Activated CD4-positive, alpha-beta T cell treated with anti-CD3 and anti-CD28 coated beads, Interleukin-2, amount 10 ng/mL, durations not matched to agents 24 days and 14 days (primary cell): ENCODE data around the gene PTPRK. TPM values are rescaled to one million over a fixed set of nuclear protein-coding genes. Genes with fewer than 3 reads are reported as not detected.

Experiments
- DNase-seq: peaks from one replicate; pipeline ENCODE4 v3.0.0; 2022
- H3K27ac Mint-ChIP-seq: one replicate; pipeline ENCODE4 v1.8.0; 2022; ENCODE audit warnings: mild to moderate bottlenecking, mixed read lengths
- H3K27me3 Mint-ChIP-seq: one replicate; pipeline ENCODE4 v1.8.0; 2022; ENCODE audit warnings: mixed read lengths
- H3K36me3 Mint-ChIP-seq: one replicate; pipeline ENCODE4 v1.8.0; 2022; ENCODE audit warnings: low read depth, mild to moderate bottlenecking, mixed read lengths
- H3K4me1 Mint-ChIP-seq: one replicate; pipeline ENCODE4 v1.8.0; 2021; ENCODE audit warnings: mixed read lengths
- H3K4me3 Mint-ChIP-seq: one replicate; pipeline ENCODE4 v1.8.0; 2022; ENCODE audit warnings: mild to moderate bottlenecking, moderate library complexity, mixed read lengths
- H3K9me3 Mint-ChIP-seq: one replicate; pipeline ENCODE4 v1.8.0; 2021; ENCODE audit warnings: mixed read lengths
- intact Hi-C: fragments of 100-400 bp; cut with micrococcal nuclease; formaldehyde crosslinking; loops from one replicate; pipeline ENCODE4 v1.15.1; 2023
- total RNA-seq: library from RNA; stranded (reverse); gene quantifications from 2 replicates; pipeline ENCODE4 v1.2.3, GENCODE V29; 2022

Gene PTPRK
- total RNA-seq, 1 donor from 2014 or later: 3.6 TPM

- intact Hi-C loops: no loop called here
- Mint-ChIP-seq H3K27me3 (no peaks in the 10 kb centered on the region), H3K4me1 (no peaks in the 10 kb centered on the region), H3K4me3 (no peak overlapping the region), H3K9me3 (no peaks in the 10 kb centered on the region), H3K36me3 (no peaks in the 10 kb centered on the region), H3K27ac (no peak overlapping the region)
- DNase-seq: no peak
Measured at GRCh38 chr6:128364766-128365519, 155.5 kb downstream of the PTPRK start.

- no peak for DNase-seq
- Mint-ChIP-seq H3K9me3 (no peaks in the 10 kb centered on the region), H3K4me3 (no peak overlapping the region), H3K27me3 (no peaks in the 10 kb centered on the region), H3K4me1 (no peaks in the 10 kb centered on the region), H3K36me3 (no peaks in the 10 kb centered on the region), H3K27ac (no peak overlapping the region)
- intact Hi-C loops: no loop called here
Measured at GRCh38 chr6:128363020-128363813, 157.2 kb downstream of the PTPRK start.

DNA sequence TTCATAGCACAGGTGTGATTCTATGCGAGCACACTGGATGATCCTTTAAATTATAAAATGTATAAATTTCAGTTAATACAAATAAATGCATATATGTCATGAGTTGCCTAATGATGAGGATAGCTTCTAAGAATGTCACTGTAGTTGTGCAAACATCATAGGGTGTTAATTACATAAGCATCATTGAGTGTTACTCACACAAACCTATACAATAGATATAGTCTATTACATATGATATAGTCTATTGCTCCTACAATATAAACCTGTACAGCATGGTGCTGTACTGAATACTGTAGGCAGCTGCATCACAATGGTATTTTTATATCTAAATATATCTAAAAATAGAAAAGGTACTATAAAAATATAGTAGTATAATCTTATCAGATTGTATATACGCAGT, 159.0 kb downstream of the PTPRK start:
- no peaks in the 10 kb centered on the region for H3K36me3 Mint-ChIP-seq
- H3K9me3 Mint-ChIP-seq: no peaks in the 10 kb centered on the region
- H3K27me3 Mint-ChIP-seq: peaks cover 1% of the 10 kb centered on the region
- H3K4me1 Mint-ChIP-seq: no peaks in the 10 kb centered on the region
- no peak for DNase-seq
- H3K4me3 Mint-ChIP-seq: no peak overlapping the region
- intact Hi-C loops: no loop called here
- H3K27ac Mint-ChIP-seq: no peak overlapping the region

GRCh38 chr6:128358244-128358776, 162.1 kb downstream of the PTPRK start:
- H3K4me1 Mint-ChIP-seq: no peaks in the 10 kb centered on the region
- no peak overlapping the region for H3K27ac Mint-ChIP-seq
- H3K9me3 Mint-ChIP-seq: no peaks in the 10 kb centered on the region
- intact Hi-C loops: no loop called here
- H3K4me3 Mint-ChIP-seq: no peak overlapping the region
- peaks cover 1% of the 10 kb centered on the region for H3K27me3 Mint-ChIP-seq
- no peaks in the 10 kb centered on the region for H3K36me3 Mint-ChIP-seq
- no peak for DNase-seq

DNA sequence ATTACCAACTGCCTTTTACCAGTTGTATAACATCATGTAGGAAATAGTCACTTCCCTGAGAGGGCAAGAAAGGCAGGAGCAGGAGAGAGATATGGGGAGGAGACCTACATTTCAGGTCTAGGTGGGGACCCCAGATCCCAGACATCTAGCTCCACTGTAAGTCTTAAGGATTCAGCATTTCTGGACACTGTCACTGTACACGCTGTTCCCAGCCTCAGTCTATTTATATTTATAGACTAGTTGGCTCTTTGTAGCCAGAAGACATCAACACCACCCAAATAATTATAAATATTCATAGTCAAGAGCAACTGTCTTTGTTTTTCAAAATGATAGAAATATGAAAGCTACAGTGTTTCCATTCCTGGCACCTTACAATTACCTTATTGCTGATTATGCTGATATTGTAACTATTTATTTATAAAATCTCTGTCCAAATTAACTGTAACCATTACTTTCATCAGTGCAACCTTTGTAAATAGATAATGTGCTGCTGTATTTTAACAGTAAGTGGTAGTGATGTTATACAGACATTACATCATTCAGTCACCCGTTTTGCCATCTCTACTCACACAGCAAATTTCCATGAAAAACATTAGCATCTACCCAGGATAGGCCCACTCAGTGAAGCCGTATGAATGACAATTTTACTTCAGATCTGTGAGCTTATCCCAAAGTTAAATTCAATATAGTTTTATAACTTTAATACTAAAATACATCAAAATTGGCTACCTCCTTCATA, 162.8 kb downstream of the PTPRK start:
- intact Hi-C loops: no loop called here
- no peaks in the 10 kb centered on the region for H3K4me1 Mint-ChIP-seq
- peaks cover 1% of the 10 kb centered on the region for H3K27me3 Mint-ChIP-seq
- no peak overlapping the region for H3K27ac Mint-ChIP-seq
- H3K36me3 Mint-ChIP-seq: no peaks in the 10 kb centered on the region
- no peaks in the 10 kb centered on the region for H3K9me3 Mint-ChIP-seq
- H3K4me3 Mint-ChIP-seq: no peak overlapping the region
- no peak for DNase-seq

DNA sequence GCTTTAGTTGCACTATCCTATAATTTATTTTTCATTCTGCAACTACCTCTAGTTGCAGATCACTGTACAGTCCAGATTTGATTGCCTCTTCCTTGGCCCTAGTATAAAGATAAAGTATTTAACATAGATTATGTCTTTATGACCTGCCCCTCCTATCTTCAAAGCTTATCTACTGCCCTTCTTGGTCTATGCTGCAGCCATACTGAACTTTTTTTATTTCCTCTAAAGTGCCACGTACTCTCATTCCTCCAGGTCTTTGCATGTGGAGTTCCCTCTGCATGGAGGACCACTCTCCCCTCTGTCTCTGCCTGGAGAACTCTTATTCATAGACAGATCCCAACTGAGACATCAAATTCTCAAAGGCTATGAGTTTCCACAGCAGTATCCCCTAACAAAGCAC, 168.0 kb downstream of the PTPRK start:
- Mint-ChIP-seq H3K27ac (no peak overlapping the region), H3K27me3 (peaks cover 6% of the 10 kb centered on the region), H3K36me3 (no peaks in the 10 kb centered on the region), H3K9me3 (no peaks in the 10 kb centered on the region), H3K4me3 (no peak overlapping the region), H3K4me1 (no peaks in the 10 kb centered on the region)
- DNase-seq: no peak
- intact Hi-C loops: no loop called here

DNA sequence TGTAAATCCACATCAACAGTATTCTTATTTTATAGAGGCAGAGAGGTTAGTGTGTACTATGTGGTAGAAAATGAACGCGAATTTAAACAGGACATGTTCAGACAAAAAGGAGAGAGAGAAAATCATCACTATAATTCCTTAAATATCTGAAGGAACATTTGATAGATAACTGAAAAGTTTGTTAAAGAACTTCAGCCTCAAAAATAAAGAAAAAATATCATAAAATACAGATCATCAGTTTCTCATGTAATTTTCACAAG, 169.2 kb downstream of the PTPRK start:
- DNase-seq: no peak
- peaks cover 9% of the 10 kb centered on the region for H3K27me3 Mint-ChIP-seq
- no peaks in the 10 kb centered on the region for H3K36me3 Mint-ChIP-seq
- H3K9me3 Mint-ChIP-seq: no peaks in the 10 kb centered on the region
- no peak overlapping the region for H3K4me3 Mint-ChIP-seq
- H3K4me1 Mint-ChIP-seq: no peaks in the 10 kb centered on the region
- intact Hi-C loops: no loop called here
- no peak overlapping the region for H3K27ac Mint-ChIP-seq

GRCh38 chr6:128350416-128351254, 169.8 kb downstream of the PTPRK start:
- H3K36me3 Mint-ChIP-seq: no peaks in the 10 kb centered on the region

GRCh38 chr6:128347123-128347522, 173.3 kb downstream of the PTPRK start:
- DNase-seq: no peak
- H3K4me1 Mint-ChIP-seq: no peaks in the 10 kb centered on the region
- H3K36me3 Mint-ChIP-seq: no peaks in the 10 kb centered on the region
- H3K4me3 Mint-ChIP-seq: no peak overlapping the region
- no peak overlapping the region for H3K27ac Mint-ChIP-seq
- intact Hi-C loops: no loop called here
- H3K27me3 Mint-ChIP-seq: peaks cover 15% of the 10 kb centered on the region
- H3K9me3 Mint-ChIP-seq: no peaks in the 10 kb centered on the region

More at GRCh38 chr6:128350416-128351254, 169.8 kb downstream of the PTPRK start:
- intact Hi-C loops: no loop called here
- DNase-seq: no peak
- H3K27ac Mint-ChIP-seq: no peak overlapping the region
- H3K4me1 Mint-ChIP-seq: no peaks in the 10 kb centered on the region
- no peaks in the 10 kb centered on the region for H3K9me3 Mint-ChIP-seq
- no peak overlapping the region for H3K4me3 Mint-ChIP-seq
- peaks cover 9% of the 10 kb centered on the region for H3K27me3 Mint-ChIP-seq

GRCh38 chr6:128346569-128346968, 173.8 kb downstream of the PTPRK start:
- intact Hi-C loops: no loop called here
- Mint-ChIP-seq H3K36me3 (no peaks in the 10 kb centered on the region), H3K4me1 (no peaks in the 10 kb centered on the region), H3K4me3 (no peak overlapping the region), H3K27ac (no peak overlapping the region), H3K27me3 (peaks cover 15% of the 10 kb centered on the region), H3K9me3 (no peaks in the 10 kb centered on the region)
- no peak for DNase-seq

DNA sequence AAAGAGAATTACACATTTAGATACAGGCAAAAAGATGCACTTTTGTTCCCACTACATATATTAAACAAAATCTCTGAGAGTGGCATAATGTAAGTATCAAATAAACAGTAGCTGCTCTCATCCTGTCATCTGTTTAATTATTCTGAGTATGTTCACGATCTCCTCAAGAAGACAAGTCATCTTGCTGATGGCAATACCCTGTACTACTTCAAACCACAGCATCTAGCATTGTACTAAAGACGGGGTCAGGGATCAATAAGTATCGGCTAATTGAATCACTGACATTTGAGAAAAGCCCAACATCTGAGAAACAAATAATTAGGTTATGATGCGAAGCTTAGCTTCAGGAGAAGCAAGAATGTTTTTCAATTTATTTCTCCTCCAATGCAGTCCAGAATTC, 175.1 kb downstream of the PTPRK start:
- intact Hi-C loops: no loop called here
- Mint-ChIP-seq H3K27ac (no peak overlapping the region), H3K27me3 (peaks cover 15% of the 10 kb centered on the region), H3K4me3 (no peak overlapping the region), H3K9me3 (no peaks in the 10 kb centered on the region), H3K36me3 (no peaks in the 10 kb centered on the region), H3K4me1 (no peaks in the 10 kb centered on the region)
- no peak for DNase-seq

- H3K36me3 Mint-ChIP-seq: no peaks in the 10 kb centered on the region
- intact Hi-C loops: no loop called here
- no peak overlapping the region for H3K4me3 Mint-ChIP-seq
- no peaks in the 10 kb centered on the region for H3K4me1 Mint-ChIP-seq
- peaks cover 15% of the 10 kb centered on the region for H3K27me3 Mint-ChIP-seq
- H3K9me3 Mint-ChIP-seq: no peaks in the 10 kb centered on the region
- H3K27ac Mint-ChIP-seq: no peak overlapping the region
- no peak for DNase-seq
Measured at GRCh38 chr6:128343706-128344105, 176.7 kb downstream of the PTPRK start.

- intact Hi-C loops: no loop called here
- Mint-ChIP-seq H3K36me3 (no peaks in the 10 kb centered on the region), H3K4me1 (no peaks in the 10 kb centered on the region), H3K27ac (no peak overlapping the region), H3K9me3 (no peaks in the 10 kb centered on the region), H3K4me3 (no peak overlapping the region), H3K27me3 (peaks cover 10% of the 10 kb centered on the region)
- no peak for DNase-seq
Measured at GRCh38 chr6:128339635-128340450, 180.6 kb downstream of the PTPRK start.
